Measurements from ENCODE around the gene RAI2. TPM values are rescaled to one million over a fixed set of nuclear protein-coding genes. Genes with fewer than 3 reads are reported as not detected.

Gene RAI2
- total RNA-seq, 2 experiments from 2014 or later, result 1.5 to 2.0 TPM

- no peaks in the 10 kb centered on the region for H3K27me3 ChIP-seq (ENCODE audit: control insufficient read depth in 1 of 2, insufficient read depth in 2 of 2, low read length in 2 of 2)
- H3K36me3 ChIP-seq (ENCODE audit: insufficient read depth, low read length), result peaks cover 4% of the 10 kb centered on the region
- H3K4me3 ChIP-seq (ENCODE audit: low read length), result no peak overlapping the region
- H3K27ac ChIP-seq (ENCODE audit: low read depth in 1 of 2, low read length in 2 of 2), result no peak overlapping the region
- H3K9me3 ChIP-seq (ENCODE audit: control insufficient read depth in 1 of 2, insufficient read depth in 1 of 2, low read length in 2 of 2), result no peaks in the 10 kb centered on the region
- ChIA-PET CTCF (no interaction called here), POLR2A (no interaction called here)
- H3K27me3 Mint-ChIP-seq, result no peaks in the 10 kb centered on the region
- peaks cover 4% of the 10 kb centered on the region for H3K4me1 Mint-ChIP-seq (ENCODE audit: low read depth)
- no peaks in the 10 kb centered on the region for H3K4me1 ChIP-seq (ENCODE audit: insufficient read depth, low read length)
- intact Hi-C loops (cut with DNase I, micrococcal nuclease), result no loop called here
- no peak for TF ChIP-seq CTCF (IDR thresholded peaks at IDR 0.05)
- no peak for DNase-seq
- peaks cover 50% of the 10 kb centered on the region for H3K36me3 Mint-ChIP-seq (ENCODE audit: low read depth)
- no peaks in the 10 kb centered on the region for H3K9me3 Mint-ChIP-seq
- no peak for ATAC-seq (ENCODE audit: poor library complexity)
- H3K27ac Mint-ChIP-seq, result no peak overlapping the region
- H3K4me3 Mint-ChIP-seq, result no peak overlapping the region
Observed at GRCh38 chrX:17750436-17750835, 110.7 kb downstream of the RAI2 start.

Other genes starting within 250 kb of the RAI2 start
- 10 to 100 TPM; 59.1 to 60.3 TPM for gene SCML1, start 123.8 kb downstream of the RAI2 start, total RNA-seq

Measured in CD4-positive, alpha-beta T cell (primary cell).